Epidermal melanocyte (primary cell): Measurements from ENCODE around the gene SOCS3.

ENCODE experiments used
- DNase-seq: peaks from one replicate; pipeline ENCODE4 v3.0.0; 2011; ENCODE audit warnings: low spot score; ENCODE audit not compliant: insufficient read length

The SOCS3 gene

GRCh38 chr17:78359997-78360370, at the start of gene SOCS3:
SOCS3 (minus strand) TSS chr17:78360077; CDS start chr17:78359095, 982 bp downstream.
- peak; percentile 94 for DNase-seq

- DNase-seq = no peak
Measured at GRCh38 chr17:78409191-78409928, 49.5 kb upstream of the SOCS3 start.

GRCh38 chr17:78408476-78409050, 48.7 kb upstream of the SOCS3 start:
- DNase-seq = no peak

GRCh38 chr17:78407387-78408000, 47.6 kb upstream of the SOCS3 start:
- no peak for DNase-seq

DNA sequence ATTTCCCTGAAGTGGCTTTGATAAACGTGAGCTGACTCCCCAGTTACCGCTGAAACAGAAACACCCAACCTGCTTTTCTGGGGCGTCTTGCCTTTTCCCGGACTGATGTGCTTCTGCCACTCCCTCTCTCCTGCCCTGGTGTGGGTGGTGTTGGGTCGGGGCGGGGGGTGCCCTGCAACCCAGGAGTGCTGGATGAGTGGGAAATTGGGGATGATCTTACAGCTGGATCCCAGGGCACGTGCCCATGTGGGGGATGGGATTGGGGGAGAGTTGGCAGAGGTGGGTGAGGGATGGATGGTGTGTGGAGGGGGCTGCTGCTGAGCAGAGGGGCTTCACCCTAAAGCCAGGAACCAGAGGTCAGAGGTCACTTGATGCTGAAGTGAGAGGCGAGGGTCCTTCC, 47.0 kb upstream of the SOCS3 start:
- no peak for DNase-seq

DNA sequence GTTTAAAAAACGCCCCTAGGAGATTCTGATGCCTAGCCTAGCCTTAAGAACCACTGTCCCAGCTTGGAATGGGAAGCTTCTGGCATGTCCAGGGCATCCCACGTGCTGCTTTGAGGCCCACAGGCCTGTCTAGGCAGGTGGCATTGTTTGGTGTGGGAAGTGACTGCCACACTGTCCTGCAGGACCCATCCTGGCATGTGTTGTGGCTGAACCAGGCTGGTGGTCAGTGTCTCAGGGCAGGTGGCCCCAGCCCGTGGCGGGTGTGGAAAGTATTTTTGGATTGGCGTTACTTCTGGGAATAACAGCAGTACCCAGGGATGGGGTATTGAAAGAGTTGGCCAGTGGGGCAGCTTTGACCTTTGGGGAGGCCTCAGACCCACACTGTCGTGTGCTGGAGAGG, 46.5 kb upstream of the SOCS3 start:
- DNase-seq = no peak

- DNase-seq = no peak
Measured at GRCh38 chr17:78403822-78404221, 43.9 kb upstream of the SOCS3 start.

DNA sequence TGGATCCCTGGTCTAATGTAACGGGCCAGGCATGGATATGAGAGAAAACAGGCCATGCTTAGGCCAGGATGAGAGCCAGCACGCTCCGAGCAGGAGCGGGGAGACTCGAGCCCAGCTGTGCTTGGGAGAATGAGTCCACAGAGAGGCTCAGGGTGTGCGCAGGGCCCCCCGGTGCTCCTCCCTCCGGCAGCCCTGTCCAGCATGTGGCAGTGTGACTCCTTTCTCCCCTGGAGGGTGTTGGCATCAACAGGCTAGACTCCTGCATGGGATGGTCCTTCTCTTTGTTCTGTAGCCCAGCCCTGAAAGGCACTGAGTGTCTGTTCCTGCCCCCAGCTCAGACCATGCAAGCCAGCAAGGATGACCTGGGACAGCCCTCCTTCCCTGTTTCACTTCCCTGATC, 42.0 kb upstream of the SOCS3 start:
- no peak for DNase-seq

- no peak for DNase-seq
Measured at GRCh38 chr17:78401246-78401645, 41.4 kb upstream of the SOCS3 start.

GRCh38 chr17:78400581-78401240, 40.8 kb upstream of the SOCS3 start:
- DNase-seq = no peak

GRCh38 chr17:78399693-78400144, 39.8 kb upstream of the SOCS3 start:
- DNase-seq = no peak

- DNase-seq = no peak
Measured at GRCh38 chr17:78399028-78399692, 39.3 kb upstream of the SOCS3 start.

DNA sequence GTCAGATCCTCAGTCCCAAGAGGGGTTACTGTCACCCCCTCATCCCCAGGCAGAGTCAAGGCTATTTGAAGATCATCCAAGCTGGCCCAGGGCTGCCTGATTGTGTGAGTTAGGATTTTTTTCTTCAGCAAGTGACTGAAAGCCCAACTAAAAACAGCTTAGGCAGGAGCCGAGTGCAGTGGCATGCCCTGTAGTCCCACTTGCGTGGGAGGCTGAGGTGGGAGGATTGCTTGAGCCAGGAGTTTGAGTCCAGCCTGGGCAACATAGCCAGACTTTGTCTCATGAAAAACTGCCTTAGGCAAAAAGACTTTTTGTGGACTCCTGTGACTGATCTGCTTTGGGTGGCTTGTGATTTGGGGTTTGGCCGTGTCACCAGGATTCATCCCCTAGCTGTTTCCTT, 38.5 kb upstream of the SOCS3 start:
- DNase-seq = no peak

DNA sequence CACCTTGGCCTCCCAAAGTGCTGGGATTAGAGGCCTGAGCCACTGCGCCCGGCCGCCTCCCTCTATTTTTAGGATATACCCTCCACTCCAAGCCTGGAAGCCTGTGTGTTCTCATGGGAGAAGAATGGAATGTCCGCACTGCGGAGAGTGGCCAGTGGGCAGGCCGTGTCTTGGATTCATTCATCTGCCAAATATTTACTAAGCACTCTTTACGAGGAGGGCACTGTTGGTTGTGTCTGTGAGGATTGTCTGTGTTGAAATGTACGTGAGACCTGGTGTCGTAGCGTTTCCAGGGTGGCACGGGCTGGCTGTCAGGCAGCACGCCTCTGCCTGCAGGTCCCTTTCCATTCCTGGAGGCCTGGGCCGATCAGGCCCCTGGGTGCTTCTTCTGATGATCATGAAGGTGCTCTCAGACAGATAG, 37.8 kb upstream of the SOCS3 start:
- DNase-seq = no peak

DNA sequence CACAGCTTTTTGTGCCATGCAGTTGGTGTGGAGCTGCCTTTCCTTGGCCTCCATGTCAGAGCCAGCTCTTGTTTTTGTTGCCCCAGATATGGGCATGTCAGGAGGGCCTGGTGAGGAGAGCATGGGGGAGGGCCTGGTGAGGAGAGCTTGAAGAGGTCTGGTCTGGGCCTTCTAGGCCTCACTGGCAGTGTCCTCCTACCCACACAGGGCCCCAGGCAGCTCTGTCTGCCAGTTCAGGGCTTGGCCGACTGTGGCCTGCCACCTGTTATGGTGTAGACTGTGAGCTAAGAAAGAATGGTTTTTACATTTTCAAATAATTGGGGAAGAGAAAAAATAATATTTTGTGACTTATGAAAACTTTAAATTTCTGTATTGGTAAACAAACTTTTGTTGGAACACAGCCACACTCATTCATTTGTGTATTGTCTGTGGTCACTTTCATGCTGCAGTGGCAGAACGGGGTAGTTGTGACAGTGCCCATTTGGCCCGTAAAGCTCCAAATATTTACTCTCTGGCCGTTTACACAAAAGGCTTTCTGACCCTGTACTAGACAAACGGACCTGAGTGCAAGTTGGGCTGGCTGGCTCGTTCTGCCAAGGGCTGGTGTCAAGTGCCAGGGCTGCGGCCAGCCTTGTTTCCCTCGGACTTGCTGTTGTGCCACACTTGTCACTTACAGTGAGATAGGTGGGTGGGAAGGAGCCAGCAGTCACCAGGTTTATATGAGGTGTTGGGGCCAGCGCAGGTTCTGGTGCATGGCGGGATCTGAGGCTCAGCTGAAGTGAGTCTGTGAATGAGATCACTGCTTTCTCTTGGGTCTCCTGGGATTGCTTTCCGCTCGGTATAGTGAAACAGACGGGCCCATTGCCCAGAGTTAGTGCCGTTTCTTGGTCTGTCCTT, 36.8 kb upstream of the SOCS3 start:
- no peak for DNase-seq

DNA sequence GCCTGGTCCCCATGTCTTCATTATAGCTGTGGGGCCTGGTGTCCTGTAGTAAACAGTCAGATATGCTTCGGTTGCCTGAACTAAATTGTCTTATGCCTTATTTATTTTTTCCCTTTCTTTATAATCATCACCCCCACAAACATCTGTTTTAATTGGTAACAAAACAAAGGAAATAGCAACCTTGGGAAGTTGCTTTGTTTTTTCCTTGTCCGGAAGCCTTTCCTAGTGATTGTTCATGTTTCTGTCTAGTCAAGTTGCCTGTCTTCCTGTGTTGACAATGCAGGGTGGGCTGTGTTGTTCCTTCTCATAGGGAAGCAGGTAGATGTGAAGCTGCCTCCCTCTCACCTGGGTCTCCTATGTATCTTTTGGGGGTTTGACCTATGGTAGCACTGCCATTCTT, 35.3 kb upstream of the SOCS3 start:
- DNase-seq = no peak

GRCh38 chr17:78394209-78394608, 34.3 kb upstream of the SOCS3 start:
- no peak for DNase-seq

GRCh38 chr17:78393575-78393974, 33.7 kb upstream of the SOCS3 start:
- DNase-seq = no peak

DNA sequence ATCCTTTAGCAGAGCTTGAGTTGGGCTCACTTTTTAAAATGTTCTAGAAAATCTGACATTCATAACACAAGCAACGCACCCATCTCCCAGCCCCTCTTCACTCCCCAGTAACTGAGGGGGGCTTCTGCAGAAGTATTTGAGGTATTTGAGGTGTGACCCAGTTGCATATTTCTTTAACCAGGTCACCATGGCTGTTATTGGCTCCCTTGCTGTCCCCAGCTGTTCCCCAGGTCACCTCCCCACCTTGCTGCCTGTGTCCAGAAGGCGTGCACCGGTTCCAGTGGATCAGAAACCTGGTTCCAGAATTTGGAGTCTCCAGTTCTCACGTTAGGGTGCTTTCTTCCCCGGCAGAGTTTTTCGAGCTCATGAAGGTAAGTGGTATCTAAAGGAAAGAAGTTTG, 32.4 kb upstream of the SOCS3 start:
- no peak for DNase-seq

DNA sequence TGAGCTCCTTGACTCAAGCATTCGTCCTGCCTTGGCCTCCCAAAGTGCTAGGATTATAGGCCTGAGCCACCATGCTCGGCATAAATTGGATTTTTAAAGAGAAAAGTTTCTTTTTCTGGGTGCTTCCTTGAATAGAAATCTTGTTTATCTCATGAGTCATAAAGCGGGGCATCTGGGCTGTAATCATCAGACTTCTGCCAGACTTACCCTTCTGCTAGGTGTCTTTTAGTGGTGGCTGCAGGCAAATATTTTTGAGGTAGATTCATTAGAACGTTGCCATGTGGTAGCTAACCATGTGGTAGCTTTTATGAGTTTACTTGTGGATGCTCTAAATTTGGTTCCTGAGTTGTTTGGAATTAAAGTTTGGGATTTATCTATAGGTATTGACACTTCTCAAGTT, 32.0 kb upstream of the SOCS3 start:
- DNase-seq = no peak

DNA sequence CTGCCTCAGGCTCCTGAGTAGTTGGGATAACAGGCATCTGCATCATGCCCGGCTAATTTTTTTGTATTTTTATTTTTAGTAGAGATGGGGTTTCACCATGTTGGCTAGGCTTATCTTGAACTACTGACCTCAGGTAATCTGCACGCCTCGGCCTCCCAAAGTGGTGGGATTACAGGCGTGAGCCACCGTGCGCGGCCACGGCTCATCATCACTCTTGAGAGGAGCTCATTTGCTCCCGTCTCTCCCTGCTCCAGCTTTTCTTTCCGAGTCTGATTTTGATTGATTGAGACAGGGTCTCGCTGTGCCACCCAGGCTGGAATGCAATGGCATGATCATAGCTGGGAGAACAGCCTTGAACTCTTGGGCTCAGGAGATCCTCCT, 31.2 kb upstream of the SOCS3 start:
- no peak for DNase-seq
